Memory B cell (primary cell): ENCODE data around the gene CDKN2C.
"Not testable (repeated sequence)": the region's sequence is repeated elsewhere in the genome, so short reads cannot be mapped to it uniquely, and the experiment has no call there.

Source experiments
- ATAC-seq: fragments of 150-1000 bp; cut with Tn5 transposase; 2 replicates; pipeline ENCODE4 v1.10.0; 2021; ENCODE audit warnings: low read depth, mild to moderate bottlenecking, moderate library complexity
- DNase-seq, 2 donors: peaks; one replicate each; pipeline ENCODE4 v3.0.0; 2022; ENCODE audit warnings: low spot score in 2 of 2
- H3K27ac Mint-ChIP-seq: one replicate; pipeline ENCODE4 v1.8.0; 2022; ENCODE audit warnings: mild to moderate bottlenecking, moderate library complexity, mixed read lengths
- H3K27me3 Mint-ChIP-seq: one replicate; pipeline ENCODE4 v1.8.0; 2022; ENCODE audit warnings: mixed read lengths
- H3K36me3 Mint-ChIP-seq: one replicate; pipeline ENCODE4 v1.8.0; 2022; ENCODE audit warnings: mild to moderate bottlenecking, mixed read lengths
- H3K4me1 Mint-ChIP-seq: one replicate; pipeline ENCODE4 v1.8.0; 2022; ENCODE audit warnings: mixed read lengths
- H3K4me3 Mint-ChIP-seq: one replicate; pipeline ENCODE4 v1.8.0; 2022; ENCODE audit warnings: mild to moderate bottlenecking, moderate library complexity, mixed read lengths
- H3K9me3 Mint-ChIP-seq: one replicate; pipeline ENCODE4 v1.8.0; 2022; ENCODE audit warnings: mixed read lengths

The CDKN2C gene

DNA sequence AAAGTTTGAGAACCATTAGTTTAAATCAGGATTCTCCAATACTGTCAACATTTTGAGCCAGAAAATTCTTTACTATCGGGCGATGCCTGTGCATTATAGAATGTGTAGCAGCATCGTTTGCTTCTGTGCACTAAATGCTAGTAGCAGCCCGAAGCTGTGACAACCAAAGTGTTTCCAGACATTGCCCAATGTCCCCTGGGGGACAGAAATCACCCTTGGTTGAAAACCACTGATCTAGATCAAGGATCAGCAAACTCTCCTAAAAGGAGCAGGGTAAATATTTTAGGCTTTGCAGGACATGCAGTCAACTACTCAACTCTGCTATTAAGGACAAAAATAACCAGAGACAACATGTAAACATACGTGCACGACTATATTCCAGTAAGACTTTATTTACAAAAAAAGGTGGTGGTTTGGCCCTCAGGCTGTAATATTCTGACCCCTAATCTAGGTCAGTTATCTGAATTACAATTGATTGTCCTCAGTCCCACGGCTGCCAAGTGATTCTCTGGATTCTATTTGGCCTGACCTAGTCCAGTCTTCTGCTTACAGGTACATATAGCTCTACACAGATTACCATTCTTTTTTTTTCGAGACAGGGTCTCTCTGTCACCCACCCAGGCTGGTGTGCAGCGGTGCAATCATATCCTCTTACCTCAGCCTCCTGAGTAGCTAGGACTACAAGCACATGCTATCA is 20.6 kb upstream of the CDKN2C start:
- no peak for DNase-seq
- no peaks in the 10 kb centered on the region for H3K9me3 Mint-ChIP-seq
- no peak overlapping the region for H3K4me3 Mint-ChIP-seq
- H3K4me1 Mint-ChIP-seq = peaks cover 13% of the 10 kb centered on the region
- H3K27me3 Mint-ChIP-seq = no peaks in the 10 kb centered on the region
- no peak for ATAC-seq
- no peak overlapping the region for H3K27ac Mint-ChIP-seq
- peaks cover 2% of the 10 kb centered on the region for H3K36me3 Mint-ChIP-seq

DNA sequence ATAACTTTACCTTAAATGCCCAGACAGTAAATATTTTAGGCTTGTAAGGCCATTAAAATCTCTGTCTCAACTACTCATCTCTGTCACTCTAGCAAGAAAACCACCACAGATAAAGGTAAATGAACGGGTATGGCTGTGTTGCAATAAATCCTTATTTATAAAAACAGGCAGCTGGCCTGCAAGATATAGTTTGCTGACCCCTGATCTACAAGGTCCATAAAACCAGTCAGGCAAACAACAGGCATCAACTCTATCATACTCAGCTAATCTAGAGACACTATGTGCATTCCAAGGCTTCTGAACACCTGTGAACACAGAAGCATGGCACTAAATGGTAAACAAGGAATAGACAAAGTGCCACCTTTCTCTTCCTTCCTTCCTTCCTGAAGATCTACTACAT is 19.6 kb upstream of the CDKN2C start:
- H3K4me3 Mint-ChIP-seq = no peak overlapping the region
- no peak for ATAC-seq
- H3K27ac Mint-ChIP-seq = no peak overlapping the region

DNA sequence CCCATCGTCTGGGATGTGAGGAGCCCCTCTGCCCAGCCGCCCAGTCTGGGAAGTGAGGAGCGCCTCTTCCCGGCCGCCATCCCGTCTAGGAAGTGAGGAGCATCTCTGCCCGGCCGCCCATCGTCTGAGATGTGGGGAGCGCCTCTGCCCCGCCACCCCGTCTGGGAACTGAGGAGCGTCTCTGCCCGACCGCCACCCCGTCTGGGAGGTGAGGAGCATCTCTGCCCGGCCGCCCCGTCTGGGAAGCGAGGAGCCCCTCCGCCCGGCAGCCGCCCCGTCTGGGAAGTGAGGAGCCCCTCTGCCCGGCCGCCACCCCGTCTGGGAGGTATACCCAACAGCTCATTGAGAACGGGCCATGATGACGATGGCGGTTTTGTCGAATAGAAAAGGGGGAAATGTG is 17.5 kb upstream of the CDKN2C start:
- not testable (repeated sequence) for H3K27ac Mint-ChIP-seq, H3K9me3 Mint-ChIP-seq, H3K36me3 Mint-ChIP-seq, H3K27me3 Mint-ChIP-seq, ATAC-seq, H3K4me3 Mint-ChIP-seq, DNase-seq
- H3K4me1 Mint-ChIP-seq = peaks cover 15% of the 10 kb centered on the region

More for the DNA sequence above, 19.6 kb upstream of the CDKN2C start:
- H3K4me1 Mint-ChIP-seq = peaks cover 13% of the 10 kb centered on the region
- no peaks in the 10 kb centered on the region for H3K9me3 Mint-ChIP-seq
- no peaks in the 10 kb centered on the region for H3K27me3 Mint-ChIP-seq
- H3K36me3 Mint-ChIP-seq = peaks cover 2% of the 10 kb centered on the region
- no peak for DNase-seq

DNA sequence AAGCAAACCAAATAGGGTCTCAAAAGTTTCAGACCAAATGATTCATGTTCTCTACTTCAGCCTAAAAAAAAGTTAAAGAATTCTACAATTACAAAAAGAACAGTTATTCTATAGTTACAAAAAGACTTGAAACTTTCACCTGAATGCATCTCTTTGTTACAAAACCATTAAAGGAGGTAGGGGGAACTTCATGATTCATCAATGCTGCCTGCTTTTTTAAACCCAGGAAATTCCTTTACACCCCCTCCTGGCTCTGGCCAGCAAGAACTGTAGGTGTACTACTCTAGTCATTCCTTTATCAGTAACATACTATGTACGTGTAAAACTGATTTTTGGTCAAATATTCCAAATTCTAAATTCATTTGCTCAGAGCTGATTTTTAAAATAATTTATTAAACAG is 14.9 kb upstream of the CDKN2C start:
- Mint-ChIP-seq H3K27me3 (no peaks in the 10 kb centered on the region), H3K36me3 (peaks cover 2% of the 10 kb centered on the region), H3K9me3 (no peaks in the 10 kb centered on the region), H3K27ac (no peak overlapping the region), H3K4me3 (no peak overlapping the region), H3K4me1 (peaks cover 12% of the 10 kb centered on the region)
- ATAC-seq (no peak), DNase-seq (no peak)

DNA sequence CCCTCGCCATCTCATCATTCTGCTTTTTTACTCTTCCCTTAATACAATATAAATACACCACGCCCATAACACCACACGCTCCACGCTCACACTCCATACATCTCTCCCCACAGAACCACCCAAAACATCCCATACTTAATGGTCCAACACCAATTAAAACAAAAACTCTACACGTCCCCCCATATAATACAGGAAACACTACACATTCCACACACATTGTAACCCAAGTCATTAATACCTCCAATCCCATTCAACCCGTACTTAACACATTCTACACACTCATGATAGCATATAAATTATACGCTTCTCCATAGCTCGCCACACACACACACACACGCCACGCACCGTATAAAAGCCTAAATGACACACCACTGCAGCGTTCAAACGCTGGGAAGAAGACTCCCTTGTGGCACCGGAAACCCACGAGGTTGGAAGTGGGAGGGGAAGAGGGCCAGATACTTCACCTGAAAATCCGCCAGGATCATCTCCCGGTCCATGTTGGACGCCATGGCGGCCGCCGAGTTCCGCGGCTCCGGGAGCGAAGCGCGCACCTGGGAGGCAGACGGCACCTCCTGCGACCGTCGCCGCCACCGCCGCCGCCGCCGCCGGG is 10.6 kb upstream of the CDKN2C start:
- Mint-ChIP-seq H3K4me1 (peaks cover 13% of the 10 kb centered on the region), H3K9me3 (no peaks in the 10 kb centered on the region), H3K27ac (peak overlapping the region; percentile 2), H3K36me3 (no peaks in the 10 kb centered on the region), H3K4me3 (peak overlapping the region; percentile 84), H3K27me3 (no peaks in the 10 kb centered on the region)
- no peak for DNase-seq
- peak; percentile 11 for ATAC-seq

DNA sequence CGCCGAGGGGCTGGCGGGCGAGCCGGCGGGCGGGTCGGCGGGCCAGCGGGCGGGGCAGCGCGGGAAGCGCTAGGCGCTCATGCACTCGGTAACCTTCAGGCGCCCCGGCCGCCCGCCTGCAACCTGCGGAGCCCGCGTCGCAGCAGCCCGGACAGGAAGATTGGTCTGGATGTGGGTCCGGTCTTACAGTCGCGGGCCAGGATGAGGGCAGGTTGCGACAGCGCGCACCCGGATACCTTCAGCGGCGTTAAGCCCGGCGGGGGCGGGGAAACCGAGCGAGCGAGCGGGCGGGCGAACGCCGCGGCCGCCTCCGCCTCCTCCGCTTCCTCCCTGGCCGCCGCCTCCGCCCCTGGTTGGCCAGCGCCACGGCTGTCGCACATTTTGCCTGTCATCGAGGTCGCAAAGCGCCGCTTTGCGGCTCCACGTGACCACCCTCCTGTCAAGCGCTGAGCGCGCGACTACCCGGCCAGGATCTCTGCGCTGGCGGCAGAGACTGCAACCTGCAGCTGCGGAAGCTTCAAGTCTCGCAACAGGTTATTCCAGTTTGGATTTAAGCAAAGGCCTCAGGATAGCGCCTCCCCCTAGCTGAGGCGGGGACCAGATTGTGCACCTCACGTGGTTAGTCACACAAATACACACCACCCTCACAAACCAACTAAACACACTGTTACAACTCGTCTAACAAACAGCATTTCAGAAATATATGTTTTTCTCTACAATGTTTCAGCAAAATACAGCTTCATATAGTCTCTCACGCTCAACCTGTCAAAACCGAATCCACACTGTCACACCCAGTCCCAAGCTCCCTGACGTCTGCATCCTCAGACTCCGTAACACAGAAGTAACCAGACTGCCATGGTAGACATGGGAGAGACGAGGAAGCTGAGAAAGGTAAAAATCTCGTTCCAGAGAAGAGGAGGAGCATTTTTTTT is 9.9 kb upstream of the CDKN2C start, which contains the start of gene FAF1:
Gene FAF1, minus strand, starts transcription at position 355 of the 932 bp plus-strand sequence. CDS start 456 bp downstream, outside the sequence.
- Mint-ChIP-seq H3K27me3 (no peaks in the 10 kb centered on the region), H3K27ac (peak within 1 kb of the TSS; percentile 2), H3K36me3 (no peaks in the 10 kb centered on the region), H3K4me1 (peaks cover 13% of the 10 kb centered on the region), H3K4me3 (peak within 1 kb of the TSS; percentile 84), H3K9me3 (no peaks in the 10 kb centered on the region)
- ATAC-seq (peak; percentile 91), DNase-seq (peak; percentile 94 to 96)

DNA sequence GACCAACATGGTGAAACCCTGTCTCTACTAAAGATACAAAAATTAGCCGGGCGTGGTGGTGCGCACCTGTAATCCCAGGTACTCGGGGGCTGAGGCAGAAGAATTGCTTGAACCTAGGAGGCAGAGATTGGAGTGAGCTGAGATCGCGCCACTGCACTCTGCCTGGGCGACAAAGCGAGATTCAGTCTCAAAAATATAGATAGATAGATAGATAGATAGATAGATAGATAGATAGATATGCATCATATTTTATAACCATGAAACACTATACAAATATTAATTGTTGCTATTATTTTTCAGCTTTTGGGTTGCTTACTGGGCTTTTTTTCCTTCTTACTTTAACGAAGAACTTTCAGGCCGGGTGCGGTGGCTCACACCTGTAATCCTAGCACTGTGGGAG is 5.2 kb upstream of the CDKN2C start:
- H3K36me3 Mint-ChIP-seq = no peaks in the 10 kb centered on the region
- ATAC-seq (no peak), DNase-seq (no peak)
- no peak overlapping the region for H3K27ac Mint-ChIP-seq
- H3K27me3 Mint-ChIP-seq = peaks cover 1% of the 10 kb centered on the region
- H3K9me3 Mint-ChIP-seq = no peaks in the 10 kb centered on the region
- H3K4me1 Mint-ChIP-seq = peaks cover 13% of the 10 kb centered on the region
- no peak overlapping the region for H3K4me3 Mint-ChIP-seq

DNA sequence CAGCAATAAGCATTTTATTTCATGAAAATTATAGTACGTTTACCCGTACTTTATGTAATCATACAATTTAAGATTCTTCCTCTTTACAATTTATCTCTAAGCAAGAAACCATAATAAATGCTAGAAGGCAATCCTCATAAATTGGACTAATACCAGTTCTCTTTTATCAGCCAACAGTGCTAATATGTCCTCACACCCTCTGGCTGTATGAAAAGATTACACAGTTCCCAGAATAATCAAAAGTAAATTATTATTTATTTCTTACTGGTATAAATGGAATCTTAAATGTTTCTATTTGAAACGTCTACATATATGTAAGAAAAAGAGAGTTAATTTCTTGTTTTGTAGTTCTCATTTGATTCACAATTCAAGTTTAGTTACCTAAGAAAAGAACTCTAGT is 3.1 kb upstream of the CDKN2C start:
- Mint-ChIP-seq H3K36me3 (no peaks in the 10 kb centered on the region), H3K27me3 (peaks cover 7% of the 10 kb centered on the region)

DNA sequence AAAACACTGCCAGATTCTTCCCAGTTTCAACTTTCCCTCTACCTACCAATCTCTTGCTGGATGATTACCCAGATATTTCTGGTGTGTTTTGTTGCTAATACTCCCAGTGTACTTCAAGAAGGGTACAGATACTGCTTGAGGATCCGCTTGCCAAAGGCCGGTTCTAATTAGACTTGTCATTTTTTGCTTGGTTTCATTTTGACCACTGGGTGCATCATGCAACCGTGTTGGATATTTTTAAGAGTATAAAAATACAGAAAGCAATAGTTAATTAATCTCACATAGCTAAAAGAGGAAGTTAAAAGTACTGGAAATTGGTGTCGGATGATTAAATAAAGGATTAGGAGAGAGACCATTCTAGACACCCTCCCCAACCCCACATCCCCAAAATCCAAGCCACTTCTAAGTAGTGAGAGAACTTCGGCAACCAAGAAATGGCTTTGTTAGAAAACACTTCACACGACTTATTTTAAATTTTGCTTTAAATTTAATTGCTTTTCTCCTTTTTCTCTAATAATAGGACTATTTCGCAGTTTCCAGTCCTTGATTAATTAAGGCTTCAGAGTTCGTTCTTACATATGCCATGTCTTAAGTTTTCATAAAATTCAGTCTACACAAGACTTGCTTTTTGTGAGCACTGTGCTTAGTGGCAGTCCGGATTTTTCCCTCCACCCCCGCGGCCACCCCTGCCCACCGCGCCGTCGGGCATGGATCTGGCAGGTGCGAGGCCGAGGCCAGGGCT is 2.5 kb upstream of the CDKN2C start:
- DNase-seq = no peak
- Mint-ChIP-seq H3K4me1 (peaks cover 15% of the 10 kb centered on the region), H3K27me3 (peaks cover 7% of the 10 kb centered on the region), H3K36me3 (no peaks in the 10 kb centered on the region), H3K27ac (peak overlapping the region; percentile 81), H3K4me3 (peak overlapping the region; percentile 90), H3K9me3 (no peaks in the 10 kb centered on the region)
- ATAC-seq = no peak

More for the DNA sequence above, 3.1 kb upstream of the CDKN2C start:
- no peaks in the 10 kb centered on the region for H3K9me3 Mint-ChIP-seq
- DNase-seq = no peak
- H3K4me1 Mint-ChIP-seq = peaks cover 15% of the 10 kb centered on the region
- peak overlapping the region; percentile 81 for H3K27ac Mint-ChIP-seq
- no peak overlapping the region for H3K4me3 Mint-ChIP-seq
- no peak for ATAC-seq

DNA sequence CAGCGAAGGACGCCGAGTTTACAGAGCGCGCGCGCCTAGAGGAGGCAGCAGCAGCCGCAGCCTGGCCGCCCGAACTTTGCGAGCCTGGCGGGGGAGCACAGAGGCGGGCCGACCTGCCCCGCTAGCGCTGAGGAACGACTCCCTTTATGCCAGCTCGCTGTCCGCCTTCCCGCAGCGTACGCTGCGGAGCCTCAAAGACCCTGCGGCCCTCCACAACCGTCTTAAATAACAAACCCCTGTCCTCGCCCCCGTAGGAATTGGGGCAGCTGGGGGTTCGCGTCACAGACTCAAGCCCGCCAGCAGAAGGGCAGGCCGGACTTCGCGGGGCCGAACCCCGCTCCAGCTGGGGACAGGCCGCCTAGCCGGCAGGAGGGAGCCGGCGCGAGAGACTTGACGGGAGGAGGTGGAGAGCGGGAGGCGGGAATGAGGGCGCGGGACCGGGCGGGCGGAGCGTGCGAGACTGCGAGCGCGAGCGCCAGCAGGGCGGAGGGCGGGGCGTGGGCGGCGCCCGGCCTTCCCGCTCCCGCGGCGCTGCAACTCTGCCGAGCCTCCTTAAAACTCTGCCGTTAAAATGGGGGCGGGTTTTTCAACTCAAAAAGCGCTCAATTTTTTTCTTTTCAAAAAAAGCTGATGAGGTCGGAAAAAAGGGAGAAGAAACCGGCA is 1.8 kb upstream of the CDKN2C start:
- H3K9me3 Mint-ChIP-seq = no peaks in the 10 kb centered on the region
- H3K27ac Mint-ChIP-seq = peak overlapping the region; percentile 81
- ATAC-seq = peak; percentile 85
- peak; percentile 62 to 79 for DNase-seq
- H3K36me3 Mint-ChIP-seq = no peaks in the 10 kb centered on the region
- H3K27me3 Mint-ChIP-seq = peaks cover 7% of the 10 kb centered on the region
- H3K4me1 Mint-ChIP-seq = peaks cover 15% of the 10 kb centered on the region
- H3K4me3 Mint-ChIP-seq = peak overlapping the region; percentile 90

DNA sequence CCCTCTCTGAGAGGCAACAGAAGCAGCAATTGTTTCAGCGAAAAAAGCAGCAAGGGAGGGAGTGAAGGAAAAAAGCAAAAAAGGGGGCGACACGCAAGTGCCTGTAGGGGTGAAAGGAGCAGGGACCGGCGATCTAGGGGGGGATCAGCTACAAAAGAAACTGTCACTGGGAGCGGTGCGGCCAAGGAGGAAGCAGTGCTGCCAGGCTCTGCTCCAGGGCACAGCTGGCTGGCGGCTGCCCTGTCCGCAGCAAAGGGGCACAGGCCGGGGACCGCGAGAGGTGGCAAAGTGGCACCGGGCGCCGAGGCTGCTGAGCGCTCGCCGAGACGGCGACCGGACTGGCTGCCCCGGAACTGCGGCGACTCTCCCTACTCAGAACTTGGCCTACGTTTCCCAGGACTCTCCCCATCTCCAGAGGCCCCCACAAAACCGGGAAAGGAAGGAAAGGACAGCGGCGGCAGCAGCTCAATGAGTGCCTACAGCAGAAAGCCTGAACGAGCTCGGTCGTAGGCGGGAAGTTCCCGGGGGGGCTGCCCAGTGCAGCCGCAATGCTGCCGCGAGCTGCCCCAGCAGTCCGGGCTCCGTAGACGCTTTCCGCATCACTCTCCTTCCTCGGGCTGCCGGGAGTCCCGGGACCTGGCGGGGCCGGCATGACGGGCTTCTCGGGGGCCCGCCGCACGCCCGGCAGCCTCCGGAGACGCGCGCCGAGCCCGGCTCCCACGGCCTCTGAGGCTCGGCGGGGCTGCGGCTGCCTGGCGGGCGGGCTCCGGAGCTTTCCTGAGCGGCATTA is 1.0 kb upstream of the CDKN2C start:
- ATAC-seq = peak; percentile 18
- peak overlapping the region; percentile 81 for H3K27ac Mint-ChIP-seq
- no peaks in the 10 kb centered on the region for H3K36me3 Mint-ChIP-seq
- H3K4me3 Mint-ChIP-seq = peak overlapping the region; percentile 90
- DNase-seq = peak; percentile 33 to 52
- H3K27me3 Mint-ChIP-seq = peaks cover 10% of the 10 kb centered on the region
- peaks cover 15% of the 10 kb centered on the region for H3K4me1 Mint-ChIP-seq
- H3K9me3 Mint-ChIP-seq = no peaks in the 10 kb centered on the region

DNA sequence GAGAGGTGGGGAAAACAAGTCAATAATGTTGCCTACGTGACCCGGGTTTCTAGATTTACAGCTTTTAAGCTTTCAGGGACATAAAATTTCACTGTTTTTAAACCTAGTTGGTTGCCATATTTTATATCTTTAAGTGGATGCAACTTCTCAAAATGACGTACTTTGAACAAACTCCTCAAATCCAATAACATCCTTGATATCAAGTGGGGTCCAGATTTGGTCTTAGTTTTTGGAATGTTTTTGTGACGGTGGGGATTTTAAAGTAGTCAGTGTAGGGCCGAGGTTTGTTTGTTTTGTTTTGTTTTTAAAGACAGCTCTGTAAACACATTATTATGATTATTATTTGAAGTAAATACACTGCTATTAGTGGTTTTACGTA is 453 bp downstream of the CDKN2C start:
- DNase-seq = no peak
- peaks cover 15% of the 10 kb centered on the region for H3K4me1 Mint-ChIP-seq
- H3K27ac Mint-ChIP-seq = peak overlapping the region; percentile 22
- H3K27me3 Mint-ChIP-seq = peaks cover 14% of the 10 kb centered on the region
- peak overlapping the region; percentile 90 for H3K4me3 Mint-ChIP-seq
- ATAC-seq = no peak
- no peaks in the 10 kb centered on the region for H3K36me3 Mint-ChIP-seq
- H3K9me3 Mint-ChIP-seq = no peaks in the 10 kb centered on the region
